Nephron progenitor cell (in vitro differentiated cells): Measurements from ENCODE around the gene RBMS1.
A peak's percentile ranks its signal among the peaks of the same experiment; 100 is the strongest.

ENCODE experiments used
- DNase-seq: peaks from one replicate; pipeline ENCODE4 v3.0.0; 2021
- H3K27ac Mint-ChIP-seq: 2 replicates; pipeline ENCODE4 v1.8.0; 2021; ENCODE audit warnings: mild to moderate bottlenecking, moderate library complexity, mixed read lengths
- H3K27me3 Mint-ChIP-seq: 2 replicates; pipeline ENCODE4 v1.8.0; 2021; ENCODE audit warnings: mild to moderate bottlenecking, low read depth, mixed read lengths; ENCODE audit not compliant: poor library complexity
- H3K36me3 Mint-ChIP-seq: 2 replicates; pipeline ENCODE4 v1.8.0; 2021; ENCODE audit warnings: low read depth, mixed read lengths
- H3K4me1 Mint-ChIP-seq: 2 replicates; pipeline ENCODE4 v1.8.0; 2021; ENCODE audit warnings: mixed read lengths
- H3K4me3 Mint-ChIP-seq: 2 replicates; pipeline ENCODE4 v1.8.0; 2021; ENCODE audit warnings: mild to moderate bottlenecking, moderate library complexity, mixed read lengths
- H3K9me3 Mint-ChIP-seq: 2 replicates; pipeline ENCODE4 v1.8.0; 2021; ENCODE audit warnings: mild to moderate bottlenecking, moderate library complexity, mixed read lengths
- CTCF ChIP-seq: fragments of 200-600 bp; sonication (generic); IDR thresholded peaks from 2 replicates; pipeline ENCODE4 v1.5.0; 2021; ENCODE audit warnings: antibody characterized with exemption

The RBMS1 gene

GRCh38 chr2:160499865-160500264, 6.3 kb upstream of the RBMS1 start:
- peaks cover 13% of the 10 kb centered on the region for H3K4me1 Mint-ChIP-seq
- DNase-seq, result no peak
- no peak for TF ChIP-seq CTCF
- H3K4me3 Mint-ChIP-seq, result no peak overlapping the region
- H3K9me3 Mint-ChIP-seq, result no peaks in the 10 kb centered on the region
- H3K27me3 Mint-ChIP-seq, result peaks cover 6% of the 10 kb centered on the region
- no peak overlapping the region for H3K27ac Mint-ChIP-seq
- H3K36me3 Mint-ChIP-seq, result no peaks in the 10 kb centered on the region

- Mint-ChIP-seq H3K27ac (no peak overlapping the region), H3K4me1 (peaks cover 20% of the 10 kb centered on the region), H3K9me3 (no peaks in the 10 kb centered on the region), H3K27me3 (peaks cover 6% of the 10 kb centered on the region), H3K36me3 (no peaks in the 10 kb centered on the region), H3K4me3 (no peak overlapping the region)
- DNase-seq, result no peak
- TF ChIP-seq CTCF, result no peak
Measured at GRCh38 chr2:160498137-160498536, 4.5 kb upstream of the RBMS1 start.

GRCh38 chr2:160494201-160494644, 616 bp upstream of the RBMS1 start:
- peak overlapping the region; percentile 95 for H3K4me3 Mint-ChIP-seq
- H3K36me3 Mint-ChIP-seq, result no peaks in the 10 kb centered on the region
- H3K4me1 Mint-ChIP-seq, result peaks cover 40% of the 10 kb centered on the region
- H3K9me3 Mint-ChIP-seq, result no peaks in the 10 kb centered on the region
- peak overlapping the region; percentile 63 for H3K27ac Mint-ChIP-seq
- DNase-seq, result peak; percentile 21
- no peak for TF ChIP-seq CTCF
- H3K27me3 Mint-ChIP-seq, result peaks cover 6% of the 10 kb centered on the region

- TF ChIP-seq CTCF, result no peak
- Mint-ChIP-seq H3K36me3 (no peaks in the 10 kb centered on the region), H3K27ac (peak overlapping the region; percentile 98), H3K27me3 (peaks cover 6% of the 10 kb centered on the region), H3K9me3 (no peaks in the 10 kb centered on the region), H3K4me1 (peaks cover 45% of the 10 kb centered on the region), H3K4me3 (peak overlapping the region; percentile 95)
- DNase-seq, result peak; percentile 93
Measured at GRCh38 chr2:160492401-160493226, 993 bp downstream of the RBMS1 start.

GRCh38 chr2:160491911-160492371, 1.7 kb downstream of the RBMS1 start:
- peaks cover 48% of the 10 kb centered on the region for H3K4me1 Mint-ChIP-seq
- TF ChIP-seq CTCF, result no peak
- H3K27ac Mint-ChIP-seq, result peak overlapping the region; percentile 98
- H3K4me3 Mint-ChIP-seq, result peak overlapping the region; percentile 95
- no peaks in the 10 kb centered on the region for H3K9me3 Mint-ChIP-seq
- DNase-seq, result peak; percentile 11
- no peaks in the 10 kb centered on the region for H3K36me3 Mint-ChIP-seq
- peaks cover 6% of the 10 kb centered on the region for H3K27me3 Mint-ChIP-seq
